WTC11 (cell line): ENCODE data around the gene ITGA6. TPM values are rescaled to one million over a fixed set of nuclear protein-coding genes. Genes with fewer than 3 reads are reported as not detected.

Experiments
- ATAC-seq: fragments of 200-7000 bp; cut with Tn5 transposase; 2 replicates; pipeline ENCODE4 v1.10.0; 2021; ENCODE audit warnings: mild to moderate bottlenecking, moderate library complexity
- CTCF ChIA-PET: fragments of 300-600 bp; sonication (Branson Sonifier 250); formaldehyde crosslinking; loops from one replicate; lab custom pipeline; 2021; ENCODE audit warnings: antibody characterized with exemption; lab: Charles Lee
- POLR2A ChIA-PET: fragments of 350-600 bp; sonication (Branson Sonifier 250); formaldehyde crosslinking; loops from one replicate; lab custom pipeline; 2021; ENCODE audit warnings: antibody characterized with exemption; lab: Charles Lee
- DNase-seq: peaks from one replicate; pipeline ENCODE4 v3.0.0; 2021; ENCODE audit warnings: low spot score
- H3K27ac Mint-ChIP-seq: 2 replicates; pipeline ENCODE4 v1.8.0; 2021; ENCODE audit warnings: mixed read lengths
- H3K27me3 Mint-ChIP-seq: 2 replicates; pipeline ENCODE4 v1.8.0; 2021; ENCODE audit warnings: low read depth, mild to moderate bottlenecking, moderate library complexity, mixed read lengths
- H3K36me3 Mint-ChIP-seq: 2 replicates; pipeline ENCODE4 v1.8.0; 2021; ENCODE audit warnings: mixed read lengths
- H3K4me1 Mint-ChIP-seq: 2 replicates; pipeline ENCODE4 v1.8.0; 2022; ENCODE audit warnings: mixed read lengths
- H3K4me3 Mint-ChIP-seq: 2 replicates; pipeline ENCODE4 v1.8.0; 2021; ENCODE audit warnings: mild to moderate bottlenecking, moderate library complexity, mixed read lengths
- H3K9me3 Mint-ChIP-seq: 2 replicates; pipeline ENCODE4 v1.8.0; 2021; ENCODE audit warnings: mixed read lengths
- AR ChIP-seq: fragments of 250-450 bp; sonication (Bioruptor Pico); IDR thresholded peaks from 2 replicates; pipeline ENCODE4 v1.9.0; 2021; ENCODE audit warnings: mild to moderate bottlenecking
- ATF1 ChIP-seq: sonication (generic); formaldehyde crosslinking; IDR thresholded peaks from 2 replicates; pipeline ENCODE4 v1.8.1; 2023; ENCODE audit warnings: mild to moderate bottlenecking, moderate library complexity, missing genetic modification reagents
- ATF6 ChIP-seq: sonication (generic); formaldehyde crosslinking; IDR thresholded peaks from 2 replicates; pipeline ENCODE4 v1.8.1; 2023; ENCODE audit warnings: mild to moderate bottlenecking, missing genetic modification reagents
- CREM ChIP-seq: sonication (generic); formaldehyde crosslinking; IDR thresholded peaks from 2 replicates; pipeline ENCODE4 v1.8.1; 2022; ENCODE audit warnings: mild to moderate bottlenecking, missing genetic modification reagents, moderate library complexity
- GABPB1 ChIP-seq: sonication (generic); formaldehyde crosslinking; IDR thresholded peaks from 2 replicates; pipeline ENCODE4 v1.8.1; 2023; ENCODE audit warnings: mild to moderate bottlenecking, missing genetic modification reagents
- HMGA2 ChIP-seq: fragments of 250-450 bp; sonication (Bioruptor Pico); IDR thresholded peaks from 2 replicates; pipeline ENCODE4 v1.4.0; 2021; ENCODE audit warnings: mild to moderate bottlenecking, moderate library complexity
- IRF1 ChIP-seq: sonication (generic); formaldehyde crosslinking; IDR thresholded peaks from 2 replicates; pipeline ENCODE4 v1.8.0; 2023; ENCODE audit warnings: missing genetic modification reagents
- IRF2 ChIP-seq: sonication (generic); formaldehyde crosslinking; IDR thresholded peaks from 2 replicates; pipeline ENCODE4 v1.8.0; 2022; ENCODE audit warnings: low read depth, missing genetic modification reagents, borderline replicate concordance
- JUN ChIP-seq: sonication (generic); formaldehyde crosslinking; IDR thresholded peaks from 2 replicates; pipeline ENCODE4 v1.8.0; 2023; ENCODE audit warnings: mild to moderate bottlenecking, missing genetic modification reagents
- NFATC4 ChIP-seq: fragments of 250-450 bp; sonication (Bioruptor Pico); IDR thresholded peaks from 2 replicates; pipeline ENCODE4 v1.9.0; 2021; ENCODE audit warnings: mild to moderate bottlenecking
- NR1H2 ChIP-seq: sonication (generic); formaldehyde crosslinking; IDR thresholded peaks from 2 replicates; pipeline ENCODE4 v1.9.0; 2021; ENCODE audit warnings: mild to moderate bottlenecking, moderate library complexity, missing genetic modification reagents
- NR2C2 ChIP-seq: sonication (generic); formaldehyde crosslinking; IDR thresholded peaks from 2 replicates; pipeline ENCODE4 v1.8.0; 2022; ENCODE audit warnings: mild to moderate bottlenecking, missing genetic modification reagents
- NR3C1 ChIP-seq: sonication (generic); formaldehyde crosslinking; conservative IDR thresholded peaks from 2 replicates; pipeline ENCODE4 v1.8.1; 2023; ENCODE audit warnings: low read depth, mild to moderate bottlenecking, missing genetic modification reagents
- PRRX2 ChIP-seq: fragments of 250-450 bp; sonication (Bioruptor Pico); IDR thresholded peaks from 2 replicates; pipeline ENCODE4 v1.8.0; 2021; ENCODE audit warnings: mild to moderate bottlenecking
- RELA ChIP-seq: sonication (generic); formaldehyde crosslinking; IDR thresholded peaks from 2 replicates; pipeline ENCODE4 v1.8.1; 2022; ENCODE audit warnings: missing genetic modification reagents, mild to moderate bottlenecking, borderline replicate concordance
- TEAD4 ChIP-seq: sonication (generic); formaldehyde crosslinking; IDR thresholded peaks from 2 replicates; pipeline ENCODE4 v1.8.0; 2022; ENCODE audit warnings: mild to moderate bottlenecking, missing genetic modification reagents
- ZBTB43 ChIP-seq: sonication (generic); formaldehyde crosslinking; IDR thresholded peaks from 2 replicates; pipeline ENCODE4 v1.8.1; 2023; ENCODE audit warnings: mild to moderate bottlenecking, missing genetic modification reagents
- ZNF121 ChIP-seq: sonication (generic); formaldehyde crosslinking; IDR thresholded peaks from 2 replicates; pipeline ENCODE4 v1.8.0; 2023; ENCODE audit warnings: missing genetic modification reagents
- ZNF317 ChIP-seq: sonication (generic); formaldehyde crosslinking; IDR thresholded peaks from 2 replicates; pipeline ENCODE4 v1.8.1; 2023; ENCODE audit warnings: low read depth, mild to moderate bottlenecking, moderate library complexity, missing genetic modification reagents, borderline replicate concordance
- ZNF512 ChIP-seq: sonication (generic); formaldehyde crosslinking; IDR thresholded peaks from 2 replicates; pipeline ENCODE4 v1.8.1; 2022; ENCODE audit warnings: missing genetic modification reagents, borderline replicate concordance
- ZNF671 ChIP-seq: fragments of 250-450 bp; sonication (Bioruptor Pico); IDR thresholded peaks from 2 replicates; pipeline ENCODE4 v1.8.0; 2021; ENCODE audit warnings: mild to moderate bottlenecking
- total RNA-seq: library from RNA; stranded (reverse); gene quantifications from 3 replicates; pipeline ENCODE4 v1.2.3, GENCODE V29; 2021

The ITGA6 gene
- total RNA-seq, 1 experiment from 2014 or later: 83.6 TPM

- TF ChIP-seq ATF6 (CRISPR knock-in tag) (no peak), ZBTB43 (CRISPR knock-in tag) (no peak)
Measured at GRCh38 chr2:172433144-172433543, 5.8 kb downstream of the ITGA6 start (continued).

GRCh38 chr2:172434821-172435605 is 7.6 kb downstream of the ITGA6 start:
- TF ChIP-seq PRRX2 (CRISPR knock-in tag): no peak
- TF ChIP-seq GABPB1 (CRISPR knock-in tag): peak; percentile 81
- ATAC-seq: peak; percentile 84
- H3K36me3 Mint-ChIP-seq: 0 out of 2 replicates have a peak, but pooled peaks cover 2% of the 10 kb centered on the region
- no peak overlapping the region for H3K4me3 Mint-ChIP-seq
- no peaks in the 10 kb centered on the region; the same call in 1 of the 2 replicates for H3K27me3 Mint-ChIP-seq
- DNase-seq: no peak
- H3K27ac Mint-ChIP-seq: peak overlapping the region; percentile 87
- CTCF ChIA-PET: interaction anchor here (2.7 kb wide), 1 partner anchor 27 kb away, joined by 16 read pairs; no protein-coding TSS in a partner anchor
- no peaks in the 10 kb centered on the region for H3K9me3 Mint-ChIP-seq
- POLR2A ChIA-PET: no interaction called here
- peaks cover 15% of the 10 kb centered on the region for H3K4me1 Mint-ChIP-seq

- TF ChIP-seq NR3C1 (CRISPR knock-in tag): no peak
- TF ChIP-seq IRF1 (CRISPR knock-in tag): no peak
- TF ChIP-seq IRF2 (CRISPR knock-in tag): no peak
- TF ChIP-seq ZNF671: no peak
- TF ChIP-seq ZNF317 (CRISPR knock-in tag): no peak
- TF ChIP-seq NR2C2 (CRISPR knock-in tag): no peak
- no peak for TF ChIP-seq RELA (CRISPR knock-in tag)
- no peak for ATAC-seq
- H3K27ac Mint-ChIP-seq: peak overlapping the region; percentile 34; the same call in 1 of the 2 replicates
- peaks cover 17% of the 10 kb centered on the region for H3K4me1 Mint-ChIP-seq
- POLR2A ChIA-PET: no interaction called here
- no peaks in the 10 kb centered on the region for H3K27me3 Mint-ChIP-seq
- no peak overlapping the region for H3K4me3 Mint-ChIP-seq
- DNase-seq: no peak
- 0 out of 2 replicates have a peak, but pooled peaks cover 2% of the 10 kb centered on the region for H3K36me3 Mint-ChIP-seq
- no peaks in the 10 kb centered on the region for H3K9me3 Mint-ChIP-seq
- CTCF ChIA-PET: interaction anchor here (2.7 kb wide), 1 partner anchor 26 kb away, joined by 16 read pairs; no protein-coding TSS in a partner anchor
Measured at GRCh38 chr2:172435606-172435911, 8.2 kb downstream of the ITGA6 start.

- no peak overlapping the region for H3K4me3 Mint-ChIP-seq
- CTCF ChIA-PET: interaction anchor here (2.7 kb wide), 1 partner anchor 25 kb away, joined by 16 read pairs; no protein-coding TSS in a partner anchor
- no peaks in the 10 kb centered on the region for H3K9me3 Mint-ChIP-seq
- POLR2A ChIA-PET: no interaction called here
- no peak overlapping the region for H3K27ac Mint-ChIP-seq
- peaks cover 29% of the 10 kb centered on the region for H3K4me1 Mint-ChIP-seq
- ATAC-seq: no peak
- no peaks in the 10 kb centered on the region for H3K27me3 Mint-ChIP-seq
- H3K36me3 Mint-ChIP-seq: 0 out of 2 replicates have a peak, but pooled peaks cover 2% of the 10 kb centered on the region
- no peak for DNase-seq
- no peak for TF ChIP-seq NR1H2 (CRISPR knock-in tag)
- TF ChIP-seq JUN: no peak
- no peak for TF ChIP-seq AR (CRISPR knock-in tag)
- no peak for TF ChIP-seq NFATC4 (CRISPR knock-in tag)
- no peak for TF ChIP-seq NR3C1 (CRISPR knock-in tag)
- no peak for TF ChIP-seq HMGA2
- TF ChIP-seq ZNF121 (CRISPR knock-in tag): no peak
- TF ChIP-seq ZBTB43 (CRISPR knock-in tag): no peak
- no peak for TF ChIP-seq TEAD4 (CRISPR knock-in tag)
- no peak for TF ChIP-seq ZNF512 (CRISPR knock-in tag)
- no peak for TF ChIP-seq ATF1 (CRISPR knock-in tag)
- no peak for TF ChIP-seq CREM (CRISPR knock-in tag)
Measured at GRCh38 chr2:172436889-172437288, 9.5 kb downstream of the ITGA6 start.
